ENCODE measurements around the gene SCT. TPM values are rescaled to one million over a fixed set of nuclear protein-coding genes. Genes with fewer than 3 reads are reported as not detected.

SCT gene
- total RNA-seq, 2 donors from 2014 or later: not detected

- Mint-ChIP-seq H3K4me1 (ENCODE audit: low read depth) (peaks cover 13% of the 10 kb centered on the region), H3K36me3 (ENCODE audit: insufficient read depth in 2 of 2) (peaks cover 0 to 3% of the 10 kb centered on the region in 2 donors), H3K9me3 (no peaks in the 10 kb centered on the region), H3K27me3 (ENCODE audit: low read depth) (peaks cover 15% of the 10 kb centered on the region), H3K27ac (no peak overlapping the region), H3K4me3 (no peak overlapping the region)
- ATAC-seq (replicated peaks in 1 of 2) (peak; percentile 5 to 33), DNase-seq (no peak)
Measured at GRCh38 chr11:639332-639955, 12.5 kb upstream of the SCT start.

- H3K4me3 Mint-ChIP-seq: peak overlapping the region; percentile 44 to 51
- no peak for ATAC-seq (replicated peaks in 1 of 2)
- H3K36me3 Mint-ChIP-seq (ENCODE audit: insufficient read depth in 2 of 2): peaks cover 0 to 3% of the 10 kb centered on the region in 2 donors
- H3K4me1 Mint-ChIP-seq (ENCODE audit: low read depth): peaks cover 13% of the 10 kb centered on the region
- no peak for DNase-seq
- H3K27me3 Mint-ChIP-seq (ENCODE audit: low read depth): peaks cover 15% of the 10 kb centered on the region
- peak overlapping the region; percentile 57 for H3K27ac Mint-ChIP-seq
- no peaks in the 10 kb centered on the region for H3K9me3 Mint-ChIP-seq
Measured at GRCh38 chr11:638631-639331, 11.8 kb upstream of the SCT start.

DNA sequence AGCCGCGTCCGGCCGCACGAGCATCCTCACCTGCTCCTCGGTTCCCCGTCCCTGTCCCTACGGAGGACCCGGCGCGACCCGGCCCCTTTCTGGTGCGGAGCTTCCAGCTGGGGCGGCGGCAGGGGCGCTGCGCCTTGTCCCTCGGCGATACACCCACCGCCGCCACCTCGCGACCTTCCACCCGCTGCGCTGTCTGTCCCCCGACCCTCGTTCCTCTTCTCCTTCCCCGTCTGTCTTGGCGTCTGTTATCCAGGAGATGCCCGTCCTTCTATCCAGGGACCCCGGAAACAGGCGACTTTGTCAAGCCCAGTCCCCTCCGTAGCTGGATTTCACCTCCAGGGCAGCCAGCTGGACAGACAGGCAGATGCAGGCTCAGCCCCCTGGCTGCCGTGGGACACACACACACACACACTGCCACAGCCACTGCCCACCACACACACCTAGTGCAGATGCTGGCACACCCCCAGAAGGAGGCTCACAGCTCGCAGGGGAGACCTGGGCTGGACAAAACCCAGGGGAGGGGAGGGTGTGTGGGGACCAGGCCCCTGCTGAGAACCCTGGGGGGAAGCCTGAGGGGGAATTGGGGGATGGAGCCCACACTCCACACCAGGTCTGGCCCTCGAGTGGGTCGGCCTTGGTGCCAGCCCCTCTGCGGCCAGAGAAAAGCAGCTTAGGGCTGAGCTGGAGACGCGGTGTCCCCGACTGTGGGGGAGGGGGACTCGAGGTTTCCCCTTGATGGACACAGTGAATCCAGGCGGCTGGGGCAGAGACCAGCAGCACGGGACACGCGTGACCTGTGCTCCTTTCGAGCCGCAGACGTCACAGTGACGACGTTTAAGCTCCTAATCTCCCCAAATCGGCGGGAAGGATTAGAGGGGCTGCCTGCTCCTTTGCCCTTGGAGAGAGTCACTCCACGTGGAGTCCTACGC, 10.9 kb upstream of the SCT start:
- Mint-ChIP-seq H3K27ac (peak overlapping the region; percentile 81), H3K4me3 (peak overlapping the region; percentile 31 to 71), H3K36me3 (ENCODE audit: insufficient read depth in 2 of 2) (peaks cover 0 to 3% of the 10 kb centered on the region in 2 donors), H3K4me1 (ENCODE audit: low read depth) (peaks cover 13% of the 10 kb centered on the region), H3K27me3 (ENCODE audit: low read depth) (peaks cover 15% of the 10 kb centered on the region), H3K9me3 (no peaks in the 10 kb centered on the region)
- DNase-seq: no peak
- ATAC-seq (replicated peaks in 1 of 2): peak in 1 of 2 donors; percentile 14

GRCh38 chr11:637333-637592, 10.3 kb upstream of the SCT start:
- Mint-ChIP-seq H3K27me3 (ENCODE audit: low read depth) (peaks cover 15% of the 10 kb centered on the region), H3K4me3 (peak overlapping the region; percentile 31 to 71), H3K4me1 (ENCODE audit: low read depth) (peaks cover 13% of the 10 kb centered on the region), H3K36me3 (ENCODE audit: insufficient read depth in 2 of 2) (peaks cover 0 to 3% of the 10 kb centered on the region in 2 donors), H3K9me3 (no peaks in the 10 kb centered on the region), H3K27ac (no peak overlapping the region)
- ATAC-seq (replicated peaks in 1 of 2) (peak in 1 of 2 donors; percentile 4), DNase-seq (no peak)

DNA sequence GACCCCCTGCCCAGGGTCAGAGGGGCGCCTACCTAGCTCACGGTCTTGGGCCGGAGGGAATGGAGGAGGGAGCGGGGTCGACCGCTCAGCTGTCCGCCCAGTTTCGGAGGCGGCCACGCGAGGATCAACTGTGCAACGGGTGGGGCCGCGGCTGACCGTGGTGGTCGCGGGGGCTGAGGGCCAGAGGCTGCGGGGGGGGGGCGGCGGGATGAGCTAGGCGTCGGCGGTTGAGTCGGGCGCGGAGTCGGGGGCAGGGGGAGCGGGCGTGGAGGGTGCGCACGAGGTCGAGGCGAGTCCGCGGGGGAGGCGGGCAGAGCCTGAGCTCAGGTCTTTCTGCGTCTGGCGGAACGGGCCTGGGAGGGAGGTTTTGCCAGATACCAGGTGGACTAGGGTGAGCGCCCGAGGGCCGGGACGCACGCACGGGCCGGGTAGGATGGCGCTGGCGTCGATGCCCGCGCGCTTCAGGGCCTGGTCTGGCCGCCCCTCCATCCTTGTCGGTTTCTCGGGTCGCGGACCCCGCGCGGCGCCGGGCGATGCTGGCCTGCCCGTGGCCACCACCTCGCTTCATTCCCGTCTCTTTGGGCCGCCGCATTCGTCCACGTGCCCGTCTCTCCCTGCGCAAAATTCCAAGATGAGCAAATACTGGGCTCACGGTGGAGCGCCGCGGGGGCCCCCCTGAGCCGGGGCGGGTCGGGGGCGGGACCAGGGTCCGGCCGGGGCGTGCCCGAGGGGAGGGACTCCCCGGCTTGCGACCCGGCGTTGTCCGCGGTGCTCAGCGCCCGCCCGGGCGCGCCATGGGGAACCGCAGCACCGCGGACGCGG, 9.7 kb upstream of the SCT start, which contains the start of gene DRD4:
TSS of gene DRD4 (plus strand) at position 759 of the 822 bp plus-strand sequence. CDS start at position 795, 36 bp downstream.
- ATAC-seq (replicated peaks in 1 of 2) (peak; percentile 15 to 22), DNase-seq (no peak)
- peaks cover 15% of the 10 kb centered on the region for H3K27me3 Mint-ChIP-seq (ENCODE audit: low read depth)

GRCh38 chr11:635945-636510, 9.0 kb upstream of the SCT start:
- no peak for ATAC-seq (replicated peaks in 1 of 2)
- H3K4me3 Mint-ChIP-seq: peak overlapping the region in 1 of 2 donors; percentile 13
- no peaks in the 10 kb centered on the region for H3K9me3 Mint-ChIP-seq
- H3K27me3 Mint-ChIP-seq (ENCODE audit: low read depth): peaks cover 15% of the 10 kb centered on the region
- H3K4me1 Mint-ChIP-seq (ENCODE audit: low read depth): peaks cover 13% of the 10 kb centered on the region
- no peak for DNase-seq
- no peak overlapping the region for H3K27ac Mint-ChIP-seq
- peaks cover 0 to 3% of the 10 kb centered on the region in 2 donors for H3K36me3 Mint-ChIP-seq (ENCODE audit: insufficient read depth in 2 of 2)

More for the DNA sequence above, 9.7 kb upstream of the SCT start, which contains the start of gene DRD4:
- Mint-ChIP-seq H3K9me3 (no peaks in the 10 kb centered on the region), H3K27ac (peak within 1 kb of the TSS; percentile 81), H3K4me1 (ENCODE audit: low read depth) (peaks cover 13% of the 10 kb centered on the region), H3K4me3 (peak within 1 kb of the TSS; percentile 31 to 71), H3K36me3 (ENCODE audit: insufficient read depth in 2 of 2) (peaks cover 0 to 3% of the 10 kb centered on the region in 2 donors)

DNA sequence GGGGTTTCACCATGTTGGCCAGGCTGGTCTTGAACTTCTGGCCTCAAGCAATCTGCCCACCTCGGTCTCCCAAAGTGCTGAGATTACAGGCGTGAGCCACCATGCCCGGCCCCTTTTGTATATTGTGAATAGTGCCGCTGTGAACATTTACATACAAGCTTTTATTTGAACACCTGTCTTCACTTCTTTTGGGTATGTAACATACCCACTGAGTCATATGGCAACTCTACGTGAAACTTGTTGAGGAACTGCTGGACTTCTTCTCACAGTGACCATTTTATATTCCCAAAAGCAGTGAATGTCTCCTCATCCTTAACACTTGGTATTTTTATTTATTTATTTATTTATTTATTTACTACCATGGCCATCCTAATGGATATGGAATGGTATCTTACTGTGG, 3.9 kb upstream of the SCT start:
- Mint-ChIP-seq H3K27ac (no peak overlapping the region), H3K36me3 (ENCODE audit: insufficient read depth in 2 of 2) (peaks cover 3 to 7% of the 10 kb centered on the region in 2 donors), H3K9me3 (no peaks in the 10 kb centered on the region), H3K4me3 (no peak overlapping the region), H3K4me1 (ENCODE audit: low read depth) (peaks cover 23% of the 10 kb centered on the region), H3K27me3 (ENCODE audit: low read depth) (peaks cover 23% of the 10 kb centered on the region)
- DNase-seq (no peak), ATAC-seq (replicated peaks in 1 of 2) (no peak)

- Mint-ChIP-seq H3K9me3 (no peaks in the 10 kb centered on the region), H3K4me1 (ENCODE audit: low read depth) (peaks cover 23% of the 10 kb centered on the region), H3K27ac (peak overlapping the region; percentile 21), H3K27me3 (ENCODE audit: low read depth) (peaks cover 23% of the 10 kb centered on the region), H3K36me3 (ENCODE audit: insufficient read depth in 2 of 2) (peaks cover 3 to 7% of the 10 kb centered on the region in 2 donors), H3K4me3 (peak overlapping the region; percentile 68 to 76)
- peak; percentile 22 to 27 for ATAC-seq (replicated peaks in 1 of 2)
- no peak for DNase-seq
Measured at GRCh38 chr11:629237-629583, 2.2 kb upstream of the SCT start.

- peak overlapping the region; percentile 31 for H3K27ac Mint-ChIP-seq
- ATAC-seq (replicated peaks in 1 of 2) (no peak), DNase-seq (no peak)
- peaks cover 23% of the 10 kb centered on the region for H3K4me1 Mint-ChIP-seq (ENCODE audit: low read depth)
- peaks cover 3 to 7% of the 10 kb centered on the region in 2 donors for H3K36me3 Mint-ChIP-seq (ENCODE audit: insufficient read depth in 2 of 2)
- peaks cover 23% of the 10 kb centered on the region for H3K27me3 Mint-ChIP-seq (ENCODE audit: low read depth)
- peak overlapping the region; percentile 68 to 76 for H3K4me3 Mint-ChIP-seq
- H3K9me3 Mint-ChIP-seq: no peaks in the 10 kb centered on the region
Measured at GRCh38 chr11:628056-628455, 1.1 kb upstream of the SCT start.

DNA sequence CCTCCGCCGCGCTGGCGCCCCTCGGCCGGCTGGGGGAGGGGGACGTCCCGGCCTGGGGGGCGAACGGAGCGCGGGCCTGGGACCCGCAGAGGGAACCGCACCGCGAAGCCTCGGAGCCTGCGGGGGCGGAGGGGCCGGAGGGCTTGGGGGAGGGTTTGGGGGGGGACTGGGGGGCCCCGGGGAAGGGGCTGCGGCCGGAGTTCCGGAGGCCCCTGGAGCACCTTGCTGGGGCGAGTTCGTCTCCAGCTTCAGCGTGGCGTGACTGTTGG, 261 bp upstream of the SCT start:
- peaks cover 23% of the 10 kb centered on the region for H3K27me3 Mint-ChIP-seq (ENCODE audit: low read depth)
- H3K36me3 Mint-ChIP-seq (ENCODE audit: insufficient read depth in 2 of 2): peaks cover 3 to 7% of the 10 kb centered on the region in 2 donors
- ATAC-seq (replicated peaks in 1 of 2) (no peak), DNase-seq (no peak)
- no peak overlapping the region for H3K4me3 Mint-ChIP-seq
- peaks cover 23% of the 10 kb centered on the region for H3K4me1 Mint-ChIP-seq (ENCODE audit: low read depth)
- no peaks in the 10 kb centered on the region for H3K9me3 Mint-ChIP-seq
- H3K27ac Mint-ChIP-seq: no peak overlapping the region

DNA sequence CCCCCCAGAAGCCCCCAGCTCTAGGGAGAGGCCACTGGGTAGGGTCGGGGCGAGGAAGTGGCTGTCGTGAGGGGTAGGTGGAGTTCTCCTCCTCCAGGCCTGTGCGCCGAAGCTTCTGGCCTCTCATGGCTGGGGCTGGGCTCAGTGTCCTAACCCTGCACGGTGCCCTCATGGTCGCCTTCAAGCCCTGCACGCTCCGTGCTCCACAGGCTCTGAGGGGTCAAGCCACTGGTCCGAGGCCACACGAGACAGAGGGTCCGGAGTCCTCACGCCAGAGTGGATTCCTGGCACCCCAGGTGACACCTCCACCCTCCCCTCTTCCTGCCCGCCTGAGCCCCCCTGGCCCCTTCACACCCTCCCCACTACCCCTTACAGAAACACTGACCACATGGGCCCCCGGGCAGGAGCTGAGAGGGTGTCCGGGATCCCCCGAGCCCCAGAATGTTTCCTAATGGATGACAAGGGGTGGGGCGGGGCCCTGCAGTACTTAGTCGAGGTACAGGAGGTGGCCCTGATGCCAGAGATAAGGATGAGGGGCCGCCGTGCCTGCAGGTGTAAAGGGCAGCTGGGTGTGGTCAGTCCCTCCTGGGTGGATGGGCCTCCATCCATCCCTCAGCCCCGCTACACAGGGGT, 1.2 kb downstream of the SCT start:
- H3K9me3 Mint-ChIP-seq: no peaks in the 10 kb centered on the region
- H3K4me3 Mint-ChIP-seq: no peak overlapping the region
- peaks cover 23% of the 10 kb centered on the region for H3K4me1 Mint-ChIP-seq (ENCODE audit: low read depth)
- DNase-seq: no peak
- peaks cover 23% of the 10 kb centered on the region for H3K27me3 Mint-ChIP-seq (ENCODE audit: low read depth)
- ATAC-seq (replicated peaks in 1 of 2): no peak
- H3K36me3 Mint-ChIP-seq (ENCODE audit: insufficient read depth in 2 of 2): peaks cover 3 to 7% of the 10 kb centered on the region in 2 donors
- H3K27ac Mint-ChIP-seq: no peak overlapping the region

Measured in activated T-cell treated with anti-CD3 and anti-CD28 coated beads, Interleukin-2, amount 50 U/mL, for 72 hours (primary cell).